NCI-H1694 treated with DMSO at 0.1 percent for 48 hours (cell line): ENCODE results near the gene PRR7.
"Not testable (repeated sequence)": the region's sequence is repeated elsewhere in the genome, so short reads cannot be mapped to it uniquely, and the experiment has no call there.

ENCODE experiments used
- DNase-seq: peaks from one replicate; lab custom pipeline; 2025; lab: John Stamatoyannopoulos, UW

Gene PRR7, protein sequence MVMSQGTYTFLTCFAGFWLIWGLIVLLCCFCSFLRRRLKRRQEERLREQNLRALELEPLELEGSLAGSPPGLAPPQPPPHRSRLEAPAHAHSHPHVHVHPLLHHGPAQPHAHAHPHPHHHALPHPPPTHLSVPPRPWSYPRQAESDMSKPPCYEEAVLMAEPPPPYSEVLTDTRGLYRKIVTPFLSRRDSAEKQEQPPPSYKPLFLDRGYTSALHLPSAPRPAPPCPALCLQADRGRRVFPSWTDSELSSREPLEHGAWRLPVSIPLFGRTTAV

DNA sequence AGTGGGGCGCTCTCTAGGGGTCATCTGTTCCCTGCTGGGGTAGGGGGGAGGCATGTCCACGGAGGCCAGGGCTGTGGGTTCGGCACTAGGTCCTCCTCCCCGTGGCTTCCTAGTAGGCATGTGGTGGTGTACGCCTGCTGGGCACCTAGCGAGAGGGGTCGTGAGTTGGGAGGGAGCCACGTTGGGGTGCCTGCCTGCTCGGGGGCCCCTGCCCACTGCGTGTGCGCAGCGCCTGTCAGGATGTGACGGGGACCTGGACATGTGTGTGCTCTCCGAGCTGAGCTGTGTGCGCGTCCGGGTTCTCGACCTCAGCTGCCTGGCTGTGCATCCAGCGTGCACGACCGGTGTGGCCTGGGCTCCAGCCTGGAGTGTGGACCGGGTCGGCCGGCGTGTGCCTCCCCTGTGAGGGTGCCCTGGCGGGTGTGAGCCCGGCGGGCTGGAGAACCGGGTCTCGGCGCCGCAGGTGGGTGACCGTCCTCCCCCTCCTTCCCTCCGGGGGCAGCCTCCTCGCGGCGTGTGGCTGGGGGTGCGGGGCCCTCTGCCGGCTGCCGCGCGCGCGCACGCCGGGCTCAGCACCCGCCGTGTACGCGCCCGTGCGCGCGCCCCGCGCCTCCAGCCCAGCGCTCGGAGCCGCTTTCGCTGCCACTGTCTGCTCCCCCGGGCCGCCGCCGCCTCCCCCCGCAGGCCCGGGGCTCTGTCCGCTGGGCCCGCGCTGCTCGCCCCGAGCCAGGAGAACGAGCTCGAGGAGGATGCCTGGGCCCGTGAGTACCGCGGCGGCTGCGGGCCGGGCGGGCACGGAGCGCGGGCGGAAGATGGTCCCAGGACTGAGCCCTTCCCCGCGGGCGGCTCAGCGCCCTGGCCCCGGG lies at the start of gene PRR7:
PRR7 (plus strand) TSS at position 615 of the 866 bp plus-strand sequence. CDS start 8,254 bp downstream, outside the sequence.
- peak; percentile 20 for DNase-seq

DNA sequence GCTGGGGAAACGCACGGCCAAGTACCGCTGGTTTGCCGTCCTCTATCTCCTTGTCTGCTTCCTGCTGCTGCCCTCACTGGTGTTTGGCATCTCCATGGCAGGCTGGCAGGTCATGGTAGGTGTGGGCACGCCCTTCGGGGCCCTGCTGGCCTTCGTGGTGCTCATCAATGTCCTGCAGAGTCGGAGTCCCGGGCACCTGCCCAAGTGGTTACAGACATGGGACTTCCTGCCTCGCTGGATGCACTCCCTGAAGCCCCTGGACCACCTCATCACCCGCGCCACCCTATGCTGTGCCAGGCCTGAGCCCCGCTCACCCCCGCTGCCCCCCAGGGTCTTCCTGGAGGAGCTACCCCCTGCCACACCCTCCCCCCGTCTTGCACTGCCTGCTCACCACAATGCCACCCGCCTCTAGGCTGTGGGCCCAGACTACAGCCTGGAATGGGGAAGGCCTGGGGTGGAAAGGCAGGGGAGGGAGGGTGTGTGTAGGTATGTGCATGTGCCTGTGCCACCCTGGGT lies 48.7 kb upstream of the PRR7 start:
- no peak for DNase-seq

DNA sequence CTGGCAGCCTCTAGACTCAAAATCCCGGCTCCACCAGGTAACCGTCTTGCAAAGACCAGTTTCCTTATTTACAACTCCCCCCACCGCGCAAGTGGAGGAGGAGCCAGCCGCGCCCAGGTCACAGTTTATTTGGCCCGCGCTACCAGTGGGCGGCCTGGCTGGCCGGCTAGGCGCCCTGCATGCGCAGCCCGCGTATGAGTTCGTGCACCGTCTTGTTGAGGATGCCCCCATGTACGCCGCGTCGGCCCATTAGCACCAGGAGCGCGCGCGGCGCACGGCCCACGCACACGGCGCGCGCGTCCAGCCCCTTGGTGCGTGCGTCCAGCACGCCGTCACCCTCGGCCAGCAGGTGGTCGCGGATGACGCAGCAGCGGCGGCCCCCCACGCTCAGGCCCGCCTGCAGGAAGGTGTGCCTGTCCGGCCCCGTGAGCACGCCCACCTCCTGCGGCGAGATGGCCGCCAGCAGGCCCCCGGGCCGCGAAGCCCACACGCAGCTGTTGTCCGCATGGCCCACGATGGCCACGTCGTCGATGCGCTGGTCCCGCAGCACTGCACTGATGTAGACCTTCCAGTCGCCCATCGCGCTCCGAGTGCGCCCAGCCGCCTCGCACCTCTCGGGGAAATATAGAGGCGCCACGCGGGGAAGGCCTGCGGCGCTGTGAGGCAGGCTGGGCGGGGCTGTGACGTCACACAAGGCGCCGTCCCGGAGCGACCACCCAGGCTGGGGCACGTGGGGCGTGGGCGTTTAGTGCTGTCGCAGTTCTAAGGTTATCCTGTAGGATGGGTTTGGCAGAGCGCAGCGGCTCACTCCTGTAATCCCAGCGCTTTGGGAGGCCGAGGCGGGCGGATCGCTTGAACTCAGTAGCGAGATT lies 46.4 kb upstream of the PRR7 start, which contains the start of gene PFN3:
PFN3 (minus strand) TSS at position 665 of the 872 bp plus-strand sequence; CDS start at position 580, 85 bp downstream.
- DNase-seq, result no peak

DNA sequence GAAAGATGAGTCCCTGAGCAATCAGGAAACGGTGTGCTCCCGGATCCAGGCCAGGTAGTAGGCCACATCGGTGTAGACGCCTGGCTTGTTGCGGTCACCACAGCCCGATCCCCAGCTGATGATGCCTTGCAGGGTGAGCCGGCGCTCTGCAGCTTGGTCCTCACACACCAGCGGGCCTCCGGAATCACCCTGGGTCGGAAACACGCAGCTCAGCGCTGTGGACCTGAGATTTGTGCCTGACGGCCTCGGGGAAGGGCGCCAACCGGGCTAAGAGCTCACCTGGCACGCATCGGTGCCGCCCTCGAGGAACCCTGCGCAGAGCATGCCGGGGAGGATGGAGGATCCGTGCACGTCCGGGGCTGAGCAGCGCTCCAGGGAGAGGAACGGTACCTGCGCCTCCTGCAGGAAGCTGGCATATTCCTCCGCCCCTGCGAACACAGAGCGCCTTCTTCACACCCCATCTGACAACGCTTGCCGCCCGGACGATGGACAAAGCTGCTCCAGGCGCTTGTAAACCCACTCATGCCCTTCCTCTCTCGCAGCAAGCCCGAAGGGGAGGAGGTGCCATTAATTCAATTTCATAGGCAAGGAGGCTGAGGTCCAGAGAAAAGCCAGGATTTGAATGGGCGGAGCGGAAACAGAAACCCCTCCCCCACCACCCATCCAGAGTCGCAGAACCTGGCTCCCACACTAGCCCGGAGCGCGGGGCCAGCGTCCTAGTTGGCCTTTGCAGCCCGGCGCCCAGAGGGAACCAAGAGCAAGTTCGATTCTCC lies 44.2 kb upstream of the PRR7 start:
- DNase-seq, result peak; percentile 28

DNA sequence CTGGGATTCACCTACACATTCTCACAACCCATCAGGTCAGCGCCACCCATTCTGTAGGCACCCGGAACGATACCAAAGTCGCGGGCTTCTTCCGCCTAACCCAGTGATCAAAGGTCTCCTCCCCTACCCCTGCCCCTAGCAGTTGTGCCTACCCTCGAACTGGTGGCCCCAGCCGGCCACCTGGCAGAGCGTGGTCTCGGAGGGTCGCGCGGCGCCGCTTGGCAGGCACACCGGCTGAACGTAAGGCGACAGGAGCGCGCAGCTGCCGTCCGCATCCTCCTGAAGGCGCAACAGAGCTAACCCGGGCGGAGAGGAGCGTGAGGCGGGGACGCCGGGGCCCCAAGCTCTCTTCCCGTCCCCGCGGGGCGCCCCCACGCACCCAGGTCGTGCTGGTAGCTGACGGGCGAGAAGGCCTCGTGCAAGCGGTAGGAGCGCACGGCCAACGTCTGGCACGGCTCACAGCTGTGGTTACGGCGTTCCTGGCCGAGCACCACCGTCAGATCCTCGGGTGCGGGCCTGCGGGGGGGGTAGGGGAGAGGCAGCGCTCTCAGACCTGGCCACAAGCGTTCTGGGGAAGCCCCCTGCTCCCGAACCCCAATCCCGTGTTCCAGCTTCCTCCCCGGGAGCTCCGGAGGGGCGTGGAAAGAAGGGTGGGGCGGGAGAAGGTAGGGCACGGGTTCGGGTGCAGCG lies 43.4 kb upstream of the PRR7 start:
- DNase-seq, result no peak

DNA sequence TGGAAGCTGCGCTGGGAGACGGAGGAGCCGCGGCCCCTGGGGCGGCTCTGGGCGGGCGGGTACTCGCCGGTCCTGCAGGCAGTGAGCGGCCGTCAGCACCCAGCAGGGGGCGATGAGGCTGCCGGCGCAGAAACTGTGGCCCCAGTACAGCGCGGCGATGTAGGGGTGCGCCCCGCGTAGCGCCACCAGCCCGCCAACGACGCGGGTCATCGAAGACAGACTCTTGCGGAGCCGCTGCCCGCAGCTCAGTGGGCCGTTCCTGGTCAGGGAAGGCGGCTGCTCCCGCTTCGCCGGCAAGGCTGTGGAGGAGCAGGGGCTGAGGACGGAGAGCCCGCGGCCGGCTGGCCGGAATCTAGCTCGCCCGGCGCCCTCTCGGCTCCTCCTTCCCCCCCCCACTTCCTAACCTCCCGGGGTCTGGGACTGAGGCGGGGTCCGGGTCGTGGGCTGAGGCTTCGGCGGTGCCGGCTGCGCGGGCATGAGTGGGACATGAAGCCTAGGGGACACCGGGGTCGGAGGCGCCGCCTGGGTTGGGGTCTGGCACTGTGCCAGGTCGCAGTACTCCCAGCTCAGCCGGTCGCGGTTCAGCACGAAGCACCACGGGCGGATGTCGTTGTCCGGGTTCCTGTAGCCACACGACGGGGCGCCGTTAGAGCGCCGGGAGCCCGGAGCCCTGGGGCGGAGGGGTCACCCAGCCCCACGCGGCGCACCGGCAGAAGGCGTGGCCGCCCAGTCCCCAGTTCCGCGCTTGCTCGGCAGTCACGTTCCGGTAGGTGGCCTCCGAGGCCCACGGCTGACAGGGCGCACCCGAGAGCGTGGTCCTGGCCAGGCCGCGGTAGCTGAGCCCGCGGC lies 42.6 kb upstream of the PRR7 start:
- DNase-seq, result peak; percentile 32

DNA sequence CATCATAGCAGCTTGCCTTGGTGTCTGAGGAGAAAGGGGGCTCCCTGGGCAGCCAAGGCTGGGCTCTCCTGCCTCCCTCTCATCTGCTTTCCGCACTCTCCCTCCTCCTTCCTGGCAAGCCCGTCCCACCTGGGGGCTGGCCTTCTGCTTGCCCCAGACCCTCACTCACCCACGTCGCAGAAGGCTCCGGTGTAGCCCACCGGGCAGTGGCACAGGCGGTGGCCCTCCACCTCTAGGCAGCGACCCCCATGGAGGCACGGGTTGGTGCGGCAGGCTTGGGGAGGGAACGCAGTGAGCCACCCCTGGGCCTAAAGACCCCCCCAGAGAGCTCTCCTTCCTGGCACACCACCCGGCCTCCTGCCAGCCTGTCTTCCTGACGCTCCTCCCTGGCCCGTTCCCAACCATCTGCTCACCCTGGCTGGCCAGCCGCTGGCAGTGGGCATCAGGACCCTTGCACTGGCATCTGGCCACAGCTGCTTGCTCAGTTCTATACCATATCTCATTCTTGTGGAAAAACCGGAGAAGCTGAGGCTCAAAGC lies 41.9 kb upstream of the PRR7 start:
- peak; percentile 16 for DNase-seq

DNA sequence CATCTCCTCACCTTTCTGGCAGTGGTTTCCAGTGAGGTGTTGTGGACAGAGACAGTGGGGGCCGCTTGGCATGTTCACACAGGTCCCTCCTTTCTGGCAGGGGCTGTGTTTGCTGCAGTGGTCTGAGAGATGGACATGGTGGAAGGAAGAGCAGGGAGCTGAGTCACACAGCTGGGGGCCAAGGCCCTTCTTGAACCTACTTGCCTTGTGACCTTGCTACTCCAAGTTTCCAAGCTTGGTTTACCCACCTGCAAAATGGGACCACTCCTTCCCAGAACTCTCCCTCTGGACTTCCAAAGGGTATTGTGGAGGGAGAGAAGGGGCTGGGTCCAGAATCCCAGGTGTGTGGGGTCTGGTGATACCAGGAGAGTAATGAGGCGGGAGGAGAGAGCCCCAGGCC lies 41.3 kb upstream of the PRR7 start:
- DNase-seq, result no peak

DNA sequence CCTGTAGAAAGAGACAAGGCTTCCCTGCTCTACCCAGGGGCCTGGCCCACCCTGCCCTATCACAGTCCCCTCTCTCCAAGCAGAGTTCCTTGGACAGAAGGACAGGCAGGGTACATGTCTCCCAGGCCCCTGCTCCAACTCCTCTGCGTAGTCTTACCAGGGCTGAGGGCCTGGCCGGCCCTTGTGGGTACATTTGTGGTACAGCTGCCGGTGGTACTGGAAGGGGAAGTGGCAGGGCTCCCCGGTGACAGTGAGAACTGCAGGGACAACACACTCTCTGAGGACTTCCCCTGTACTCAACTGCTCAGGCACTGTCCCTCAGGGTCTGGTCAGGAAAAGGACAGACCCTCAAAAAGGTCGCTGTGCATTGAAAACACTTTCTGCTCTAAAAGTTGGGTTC lies 40.8 kb upstream of the PRR7 start:
- DNase-seq, result no peak

DNA sequence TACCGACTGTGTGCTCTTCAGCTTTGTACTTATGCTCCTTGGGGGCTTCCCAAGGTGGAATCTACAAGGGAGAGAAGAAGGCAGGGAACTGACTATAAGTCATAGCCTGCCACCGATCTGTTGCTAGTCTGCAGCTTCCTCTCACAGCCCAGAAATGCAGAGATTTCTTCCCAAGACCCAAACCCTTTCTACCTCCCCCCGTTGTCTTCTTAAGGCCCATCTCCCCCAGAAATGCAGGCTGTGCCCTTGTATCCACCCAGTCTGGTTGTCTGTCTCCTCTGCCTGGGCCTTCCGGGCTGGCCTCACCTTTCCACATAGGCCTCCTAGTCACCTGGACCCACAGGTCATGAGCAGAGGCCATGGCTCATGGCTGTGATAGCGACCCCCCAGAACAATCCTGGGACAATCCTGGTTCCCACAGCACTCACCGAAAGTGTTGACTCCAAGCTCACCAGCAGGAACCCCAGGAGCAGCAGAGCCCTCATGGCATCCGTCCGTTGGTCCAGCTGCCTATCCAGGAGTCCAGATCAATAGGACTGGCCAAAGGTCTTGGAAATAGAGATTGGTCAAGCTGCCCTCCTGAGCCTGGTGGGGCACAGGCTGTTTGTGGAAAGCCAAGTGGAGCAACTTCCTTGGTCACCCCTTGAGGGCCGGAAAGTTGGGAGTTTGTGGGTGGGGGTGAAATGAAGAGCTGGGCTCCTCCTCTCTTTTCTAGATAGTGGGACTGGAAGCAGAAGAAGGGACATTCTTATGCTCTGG lies 37.4 kb upstream of the PRR7 start, which contains the start of gene F12:
F12 (minus strand) TSS at position 522 of the 759 bp plus-strand sequence; CDS start at position 485, 37 bp downstream.
- no peak for DNase-seq

DNA sequence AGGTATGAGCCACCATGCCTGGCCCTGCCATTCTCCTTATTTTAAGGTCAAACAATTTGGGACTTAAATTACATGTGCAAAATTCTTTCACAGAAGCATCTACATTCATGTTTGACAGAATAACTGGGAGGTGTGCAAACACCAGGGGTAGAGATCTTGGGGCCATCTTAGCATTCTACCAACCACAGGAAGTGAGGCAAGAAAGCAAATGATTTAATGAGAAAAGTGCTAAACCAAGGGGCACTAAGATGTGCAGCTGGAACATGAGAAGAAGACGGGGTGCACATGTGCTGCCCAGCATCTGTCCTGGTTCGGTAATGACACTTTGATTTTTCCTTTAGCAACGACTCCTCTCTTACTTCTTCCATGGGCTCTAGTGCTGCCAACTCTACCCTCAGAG lies 36.0 kb upstream of the PRR7 start:
- no peak for DNase-seq

DNA sequence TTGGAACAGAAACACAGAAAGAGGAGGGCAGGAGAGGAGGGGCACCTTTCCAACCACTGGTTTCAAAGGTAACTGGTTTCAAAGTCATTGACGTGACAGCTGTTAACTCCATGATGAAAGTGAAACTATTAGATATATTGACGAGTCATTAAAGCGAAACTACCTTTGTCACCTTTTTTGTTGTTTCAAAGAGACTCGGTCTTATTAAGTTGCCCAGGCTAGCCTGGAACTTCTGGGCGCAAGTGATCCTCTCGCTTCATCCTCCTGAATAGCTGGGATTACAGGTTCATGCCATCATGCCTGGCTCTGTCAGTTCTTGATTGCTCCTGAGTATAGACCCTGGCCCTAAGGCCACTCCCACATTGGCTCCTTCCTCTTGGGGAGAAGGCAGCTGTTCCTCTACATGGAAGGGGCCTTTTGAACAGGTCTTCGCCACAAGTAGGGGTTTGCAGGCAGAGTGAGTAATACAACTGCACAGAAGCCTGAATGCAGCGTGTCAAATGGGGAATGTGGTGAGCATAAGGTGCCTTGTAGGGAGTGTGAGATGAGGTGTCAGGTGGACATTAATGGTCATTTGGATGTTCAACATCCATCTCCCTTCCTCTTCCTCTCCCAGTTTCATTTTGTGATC lies 33.9 kb upstream of the PRR7 start:
- DNase-seq, result no peak

DNA sequence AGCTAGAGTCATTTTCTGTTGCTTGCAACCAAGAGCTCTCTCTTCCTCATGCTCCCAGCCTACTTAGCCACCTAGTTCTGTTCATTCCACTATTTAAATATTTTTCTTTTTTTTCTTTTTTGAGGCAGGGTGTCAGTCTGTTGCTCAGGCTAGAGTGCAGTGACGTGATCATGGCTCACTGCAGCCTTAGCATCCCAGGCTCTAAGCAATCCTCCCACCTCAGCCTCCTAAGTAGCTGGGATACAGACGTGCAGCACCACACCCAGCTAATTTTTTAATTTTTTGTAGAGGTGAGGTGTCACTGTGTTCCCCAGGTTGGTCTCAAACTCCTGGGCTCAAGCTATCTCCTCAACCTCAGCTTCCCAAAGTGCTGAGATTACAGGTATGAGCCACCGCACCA lies 32.1 kb upstream of the PRR7 start:
- DNase-seq, result no peak

DNA sequence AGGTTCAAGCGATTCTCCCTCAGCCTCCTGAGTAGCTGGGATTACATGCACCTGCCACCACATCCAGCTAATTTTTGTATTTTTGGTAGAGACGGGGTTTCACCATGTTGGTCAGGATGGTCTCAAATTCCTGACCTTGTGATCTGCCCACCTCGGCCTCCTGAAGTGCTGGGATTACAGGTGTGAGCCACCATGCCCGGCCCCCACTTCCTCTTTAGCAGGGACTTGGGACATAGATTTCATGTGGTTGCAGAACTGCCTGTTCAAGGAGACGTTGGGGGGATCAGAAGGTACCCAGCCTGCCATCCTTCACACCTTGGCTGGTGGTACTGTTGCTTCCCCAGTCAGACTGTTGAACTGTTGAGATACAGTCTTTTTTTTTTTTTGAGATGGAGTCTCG lies 29.5 kb upstream of the PRR7 start:
- DNase-seq, result not testable (repeated sequence)

DNA sequence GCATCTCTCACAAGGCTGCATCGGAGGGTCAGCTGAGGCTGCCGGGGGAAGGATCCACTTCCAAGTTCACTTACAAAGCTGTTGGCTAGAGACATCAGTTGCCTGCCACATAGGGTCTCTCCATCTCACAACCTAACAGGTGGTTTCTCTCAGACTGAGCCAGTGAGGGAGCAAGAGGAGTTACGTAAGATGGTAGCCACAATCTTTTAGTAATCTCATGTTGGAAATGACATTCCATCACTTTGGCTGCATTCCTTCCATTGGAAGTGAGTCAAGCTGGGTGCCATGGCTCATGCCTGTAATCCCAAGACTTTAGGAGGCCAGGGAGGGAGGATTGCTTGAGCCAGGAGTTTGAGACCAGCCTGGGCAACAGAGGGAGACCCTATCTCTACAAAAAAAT lies 27.6 kb upstream of the PRR7 start:
- no peak for DNase-seq

DNA sequence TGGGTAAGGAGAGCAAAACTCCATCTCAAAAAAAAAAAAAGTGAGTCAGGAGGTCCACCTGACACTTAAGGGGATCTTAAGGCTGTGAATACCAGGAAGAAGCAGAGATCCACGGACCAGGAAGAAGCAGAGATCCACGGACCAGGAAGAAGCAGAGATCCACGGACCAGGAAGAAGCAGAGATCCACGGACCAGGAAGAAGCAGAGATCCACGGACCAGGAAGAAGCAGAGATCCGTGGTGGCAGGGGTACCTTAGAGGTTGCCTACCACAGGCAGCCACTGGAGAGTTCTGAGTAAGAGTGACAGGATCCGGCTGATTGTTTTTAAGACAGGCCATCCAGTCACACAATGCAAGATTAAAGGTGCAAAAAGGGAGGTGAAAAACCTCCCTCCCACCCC lies 26.1 kb upstream of the PRR7 start:
- DNase-seq, result not testable (repeated sequence)

DNA sequence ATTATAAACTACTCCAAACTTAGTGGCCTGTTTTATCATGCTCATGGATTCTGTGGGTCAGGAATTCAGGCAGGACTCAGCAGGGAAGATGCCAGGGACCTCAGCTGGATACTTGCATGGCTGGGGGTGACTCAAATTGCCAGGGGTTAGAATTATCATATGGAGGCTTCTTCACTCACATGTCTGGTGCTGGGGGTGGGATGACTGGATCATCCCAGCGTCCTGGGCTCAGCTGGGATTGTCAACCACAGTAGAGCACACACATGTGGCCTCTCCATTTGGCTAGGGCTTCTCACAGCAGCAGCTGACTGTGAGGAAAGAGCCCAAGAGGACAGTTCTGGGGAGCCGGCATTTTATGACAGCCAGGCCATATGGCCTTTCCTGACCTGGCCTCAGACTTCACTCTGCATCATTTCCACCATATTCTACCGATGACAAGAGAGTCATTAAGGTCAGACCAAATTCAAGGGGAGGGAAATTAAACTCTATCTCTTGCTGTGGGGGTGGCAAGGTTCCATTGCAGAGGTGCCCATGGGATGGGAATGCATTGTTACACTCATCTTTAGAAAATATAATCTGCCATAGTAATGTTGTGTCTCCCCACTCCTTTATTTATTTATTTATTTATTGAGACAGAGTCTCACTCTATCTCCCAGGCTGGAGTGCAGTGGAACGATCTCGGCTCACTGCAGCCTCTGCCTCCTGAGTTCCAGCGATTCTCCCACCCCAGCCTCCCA lies 25.4 kb upstream of the PRR7 start:
- no peak for DNase-seq
